GM18520 (cell line): Measurements from ENCODE around the gene TNNI2.
"Not testable (repeated sequence)": the region's sequence is repeated elsewhere in the genome, so short reads cannot be mapped to it uniquely, and the experiment has no call there.

Experiments
- ATAC-seq: cut with Tn5 transposase; IDR thresholded peaks from one replicate; pipeline ENCODE4 v1.9.1; 2021; ENCODE audit not compliant: unreplicated experiment

TNNI2 gene

GRCh38 chr11:1871531-1871930, 32.8 kb downstream of the TNNI2 start:
- ATAC-seq: no peak

GRCh38 chr11:1872267-1872985, 33.6 kb downstream of the TNNI2 start:
- ATAC-seq: no peak

- no peak for ATAC-seq
These were observed 34.4 kb downstream of the TNNI2 start for GRCh38 chr11:1873048-1873812.

- not testable (repeated sequence) for ATAC-seq
These were observed 35.0 kb downstream of the TNNI2 start for GRCh38 chr11:1873813-1874150.

GRCh38 chr11:1874441-1875092, 35.8 kb downstream of the TNNI2 start:
- ATAC-seq: not testable (repeated sequence)

GRCh38 chr11:1875093-1875850, 36.5 kb downstream of the TNNI2 start:
- no peak for ATAC-seq

GRCh38 chr11:1875851-1876301, 37.1 kb downstream of the TNNI2 start:
- not testable (repeated sequence) for ATAC-seq

GRCh38 chr11:1876361-1877063, 37.7 kb downstream of the TNNI2 start:
- no peak for ATAC-seq

GRCh38 chr11:1877211-1878136, 38.7 kb downstream of the TNNI2 start:
- ATAC-seq: no peak

GRCh38 chr11:1878137-1879031, 39.6 kb downstream of the TNNI2 start:
- ATAC-seq: no peak

- ATAC-seq: no peak
These were observed 40.7 kb downstream of the TNNI2 start for GRCh38 chr11:1879342-1879940.

- ATAC-seq: no peak
These were observed 41.4 kb downstream of the TNNI2 start for GRCh38 chr11:1879941-1880720.

GRCh38 chr11:1880746-1881441, 42.1 kb downstream of the TNNI2 start:
- no peak for ATAC-seq

- ATAC-seq: no peak
These were observed 42.9 kb downstream of the TNNI2 start for GRCh38 chr11:1881442-1882264.

- no peak for ATAC-seq
These were observed 43.8 kb downstream of the TNNI2 start for GRCh38 chr11:1882265-1883238.
